Cardiac fibroblast (primary cell): Measurements from ENCODE around the gene ZNHIT1.

Experiments used
- DNase-seq, 2 donors: peaks; one replicate each; pipeline versions ENCODE4 v3.0.0 to v3.0.0-alpha.2; 2010; ENCODE audit warnings: low read depth in 2 of 2
- H3K4me3 ChIP-seq, 2 donors: replicated peaks in 1 of 2; 1 replicate in 1 of 2; 2 replicates in 1 of 2; pipeline ENCODE4 v1.5.1; 2011; ENCODE audit warnings: low read depth in 2 of 2, low read length in 2 of 2, mild to moderate bottlenecking in 2 of 2, moderate library complexity in 1 of 2
- TF ChIP-seq, protein P1 (sequence below): IDR thresholded peaks from one replicate; pipeline ENCODE4 v1.5.1; 2011; ENCODE audit warnings: low read depth, mild to moderate bottlenecking, low read length, inconsistent platforms

Gene ZNHIT1

DNA sequence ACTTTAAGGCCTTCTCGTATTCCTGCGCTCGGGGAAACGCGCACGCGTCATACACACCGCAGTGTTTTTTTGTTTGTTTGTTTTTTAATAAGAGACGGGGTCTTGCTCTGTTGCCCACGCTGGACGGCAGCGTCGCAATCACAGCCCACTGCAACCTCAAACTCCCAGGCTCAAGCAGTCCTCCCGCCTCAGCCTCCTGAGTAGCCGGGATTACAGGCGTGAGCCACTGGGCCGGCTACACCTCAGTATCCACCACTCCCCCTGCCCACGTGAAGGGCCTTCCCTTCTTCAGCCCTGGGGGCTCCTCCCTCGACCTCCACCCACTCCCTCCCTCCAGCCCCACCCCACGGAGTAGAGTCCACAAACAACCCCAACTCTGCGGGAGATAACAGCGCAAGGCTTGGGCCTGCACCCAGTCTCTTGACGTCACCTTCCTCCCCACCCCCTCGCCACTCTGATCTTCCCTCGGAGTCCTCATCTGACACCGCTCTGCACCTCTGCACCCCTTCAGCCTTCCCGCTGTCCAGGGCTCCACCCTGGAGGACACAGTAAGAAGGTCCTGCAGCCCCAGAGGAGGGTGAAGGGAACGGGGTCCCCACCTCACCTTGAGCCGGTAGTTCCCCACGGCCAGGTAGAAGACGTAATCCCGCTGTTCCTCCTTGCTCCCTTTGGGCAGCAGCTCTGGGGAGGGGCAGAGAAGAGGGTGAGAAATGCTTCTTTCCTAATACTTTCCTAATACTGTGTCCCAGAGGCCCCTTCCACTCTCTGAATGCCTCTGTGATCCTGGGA is 22.5 kb downstream of the ZNHIT1 start:
- no peak overlapping the region for H3K4me3 ChIP-seq
- TF ChIP-seq, protein P1, sequence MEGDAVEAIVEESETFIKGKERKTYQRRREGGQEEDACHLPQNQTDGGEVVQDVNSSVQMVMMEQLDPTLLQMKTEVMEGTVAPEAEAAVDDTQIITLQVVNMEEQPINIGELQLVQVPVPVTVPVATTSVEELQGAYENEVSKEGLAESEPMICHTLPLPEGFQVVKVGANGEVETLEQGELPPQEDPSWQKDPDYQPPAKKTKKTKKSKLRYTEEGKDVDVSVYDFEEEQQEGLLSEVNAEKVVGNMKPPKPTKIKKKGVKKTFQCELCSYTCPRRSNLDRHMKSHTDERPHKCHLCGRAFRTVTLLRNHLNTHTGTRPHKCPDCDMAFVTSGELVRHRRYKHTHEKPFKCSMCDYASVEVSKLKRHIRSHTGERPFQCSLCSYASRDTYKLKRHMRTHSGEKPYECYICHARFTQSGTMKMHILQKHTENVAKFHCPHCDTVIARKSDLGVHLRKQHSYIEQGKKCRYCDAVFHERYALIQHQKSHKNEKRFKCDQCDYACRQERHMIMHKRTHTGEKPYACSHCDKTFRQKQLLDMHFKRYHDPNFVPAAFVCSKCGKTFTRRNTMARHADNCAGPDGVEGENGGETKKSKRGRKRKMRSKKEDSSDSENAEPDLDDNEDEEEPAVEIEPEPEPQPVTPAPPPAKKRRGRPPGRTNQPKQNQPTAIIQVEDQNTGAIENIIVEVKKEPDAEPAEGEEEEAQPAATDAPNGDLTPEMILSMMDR: no peak
- no peak for DNase-seq

DNA sequence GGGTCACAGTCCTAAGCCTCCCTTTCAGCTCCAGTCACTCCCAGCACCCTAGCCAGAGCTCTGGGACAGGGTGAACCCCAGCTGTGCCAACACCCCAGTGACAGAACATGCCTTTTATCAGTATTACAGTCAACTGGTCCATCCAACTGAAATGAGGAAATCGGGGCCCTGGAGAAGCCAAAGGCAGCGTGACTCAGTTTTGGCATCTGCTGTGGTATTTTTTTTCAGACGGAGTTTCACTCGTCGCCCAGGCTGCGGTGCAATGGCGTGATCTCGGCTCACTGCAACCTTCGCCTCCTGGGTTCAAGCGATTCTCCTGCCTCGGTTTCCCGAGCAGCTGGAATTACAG is 23.0 kb downstream of the ZNHIT1 start:
- H3K4me3 ChIP-seq: no peak overlapping the region
- TF ChIP-seq, protein P1: no peak
- DNase-seq: peak in 1 of 2 donors; percentile 22

- TF ChIP-seq, protein P1: no peak
- no peak overlapping the region for H3K4me3 ChIP-seq
- no peak for DNase-seq
These were observed 23.7 kb downstream of the ZNHIT1 start for GRCh38 chr7:101241443-101242349.

- TF ChIP-seq, protein P1: no peak
- peak overlapping the region; percentile 94 to 97 for H3K4me3 ChIP-seq
- peak; percentile 24 to 51 for DNase-seq
These were observed 25.8 kb downstream of the ZNHIT1 start for GRCh38 chr7:101243646-101244374.

DNA sequence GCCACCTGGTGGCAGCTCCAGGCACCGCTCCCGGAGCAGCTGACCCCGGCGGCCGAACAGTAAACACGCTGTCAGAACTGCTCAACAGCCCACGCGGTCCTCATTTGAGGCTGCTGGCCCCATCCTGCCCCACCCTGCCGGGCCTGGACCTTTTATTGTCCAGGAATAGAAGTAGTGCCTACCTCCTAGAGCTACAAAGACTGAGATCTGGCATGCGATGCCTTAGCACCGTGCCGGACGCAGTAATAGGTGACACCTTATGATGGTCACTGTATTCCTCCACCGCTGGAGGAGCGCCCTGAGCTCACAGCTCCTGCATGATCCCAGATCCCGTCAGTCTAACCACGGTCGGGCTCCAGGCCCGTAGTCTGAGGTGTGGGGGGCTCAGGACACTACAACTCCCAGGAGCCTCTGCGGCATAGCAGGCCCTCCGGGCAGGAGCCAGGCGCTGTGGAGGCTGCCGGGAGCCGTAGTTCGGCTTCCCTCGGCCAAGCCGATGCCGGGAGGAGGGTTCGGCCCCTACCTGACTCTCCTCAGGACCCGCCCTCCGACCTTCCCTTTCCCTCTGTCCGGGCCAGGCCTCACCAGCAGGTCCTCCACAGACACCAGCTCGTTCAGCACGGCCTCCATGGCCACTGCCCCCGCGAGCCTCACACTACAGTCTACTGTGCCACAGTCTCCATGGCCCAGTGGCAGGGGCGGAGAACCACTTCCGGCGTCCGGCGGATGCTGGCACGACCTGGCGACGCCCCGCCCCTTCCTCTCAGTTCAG is 26.6 kb downstream of the ZNHIT1 start, which contains the start of gene FIS1:
Gene FIS1 (minus strand): TSS at position 707 of the 772 bp plus-strand sequence. CDS start 77 bp downstream, at position 630.
- TF ChIP-seq, protein P1: peak; percentile 97
- peak; percentile 89 to 91 for DNase-seq
- H3K4me3 ChIP-seq: peak within 1 kb of the TSS; percentile 94 to 97
